BJ (cell line): ENCODE measurements around the gene TNFRSF13B. TPM values are rescaled to one million over a fixed set of nuclear protein-coding genes. Genes with fewer than 3 reads are reported as not detected.

Experiments used
- CTCF ChIA-PET: fragments of 350-600 bp; formaldehyde crosslinking; extraction: SDS; loops from one replicate; lab custom pipeline; 2021; ENCODE audit warnings: antibody characterized with exemption, inconsistent platforms; lab: Yijun Ruan, JAX
- POLR2A ChIA-PET: fragments of 300-600 bp; sonication (Branson Sonifier 250); formaldehyde crosslinking; extraction: SDS; loops from one replicate; lab custom pipeline; 2021; ENCODE audit warnings: antibody characterized with exemption; lab: Charles Lee
- DNase-seq: peaks from one replicate; pipeline ENCODE4 v3.0.0-alpha.2; 2011; ENCODE audit warnings: low read depth
- H3K27me3 ChIP-seq: 2 replicates; pipeline ENCODE4 v1.6.0; 2011; ENCODE audit warnings: low read length; ENCODE audit not compliant: control insufficient read depth, insufficient read depth
- H3K36me3 ChIP-seq: 2 replicates; pipeline ENCODE4 v1.5.1; 2011; ENCODE audit warnings: low read length; ENCODE audit not compliant: control insufficient read depth, insufficient read depth
- H3K4me3 ChIP-seq: 2 replicates; pipeline ENCODE4 v1.5.1; 2011; ENCODE audit warnings: low read depth, mild to moderate bottlenecking, control low read depth, low read length
- polyA plus RNA-seq: library from polyadenylated mRNA; depleted of rRNA; stranded (reverse); fragments of >200 nt; gene quantifications from 2 replicates; pipeline ENCODE4 v1.2.3, GENCODE V29; 2011
- TF ChIP-seq, protein P1 (sequence below): IDR thresholded peaks from 2 replicates; pipeline ENCODE4 v1.5.1; 2011; ENCODE audit warnings: low read depth, mild to moderate bottlenecking, control low read depth, inconsistent platforms, low read length, moderate library complexity; ENCODE audit not compliant: insufficient read depth

TNFRSF13B gene
- polyA plus RNA-seq, 1 experiment: not detected

DNA sequence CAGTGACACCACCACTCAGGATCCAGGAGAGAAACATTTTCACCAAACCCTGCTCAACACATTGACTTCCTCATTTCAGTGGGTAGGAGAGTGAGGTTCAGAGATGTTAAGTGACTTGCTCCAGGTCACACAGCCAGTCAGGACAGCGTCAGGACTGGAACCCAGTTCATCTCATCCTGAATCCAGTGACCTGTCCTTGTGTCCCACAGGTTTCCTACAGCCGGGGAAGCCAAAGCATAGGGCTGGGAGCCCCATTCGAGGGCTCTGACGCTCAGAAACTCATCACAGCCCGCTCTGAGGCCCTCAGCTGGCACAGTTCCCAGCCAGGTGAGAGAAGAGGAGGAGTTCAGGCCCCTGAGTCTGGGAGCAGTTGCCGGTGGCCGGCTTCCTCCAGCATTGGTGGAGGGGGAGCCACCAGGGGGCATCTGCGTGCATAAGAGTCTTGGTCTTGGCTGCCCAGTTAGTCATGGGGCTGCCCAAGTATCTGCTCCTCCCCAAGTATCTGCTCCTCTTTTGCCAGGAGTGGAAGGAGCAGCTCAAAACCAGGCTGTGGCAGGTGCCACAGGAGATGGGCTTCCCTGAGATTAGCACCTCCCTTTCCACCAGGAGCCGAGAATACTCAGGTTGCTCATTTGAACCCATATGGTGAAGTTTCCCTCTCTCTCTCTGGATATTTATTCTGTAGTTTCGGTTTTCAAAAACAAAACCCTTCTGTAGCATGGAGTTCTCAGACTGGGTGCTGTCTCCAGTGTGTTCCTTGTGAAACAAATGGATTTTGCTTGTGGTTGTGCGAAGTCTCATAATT, 56.0 kb downstream of the TNFRSF13B start:
- POLR2A ChIA-PET: no interaction called here
- TF ChIP-seq, protein P1, sequence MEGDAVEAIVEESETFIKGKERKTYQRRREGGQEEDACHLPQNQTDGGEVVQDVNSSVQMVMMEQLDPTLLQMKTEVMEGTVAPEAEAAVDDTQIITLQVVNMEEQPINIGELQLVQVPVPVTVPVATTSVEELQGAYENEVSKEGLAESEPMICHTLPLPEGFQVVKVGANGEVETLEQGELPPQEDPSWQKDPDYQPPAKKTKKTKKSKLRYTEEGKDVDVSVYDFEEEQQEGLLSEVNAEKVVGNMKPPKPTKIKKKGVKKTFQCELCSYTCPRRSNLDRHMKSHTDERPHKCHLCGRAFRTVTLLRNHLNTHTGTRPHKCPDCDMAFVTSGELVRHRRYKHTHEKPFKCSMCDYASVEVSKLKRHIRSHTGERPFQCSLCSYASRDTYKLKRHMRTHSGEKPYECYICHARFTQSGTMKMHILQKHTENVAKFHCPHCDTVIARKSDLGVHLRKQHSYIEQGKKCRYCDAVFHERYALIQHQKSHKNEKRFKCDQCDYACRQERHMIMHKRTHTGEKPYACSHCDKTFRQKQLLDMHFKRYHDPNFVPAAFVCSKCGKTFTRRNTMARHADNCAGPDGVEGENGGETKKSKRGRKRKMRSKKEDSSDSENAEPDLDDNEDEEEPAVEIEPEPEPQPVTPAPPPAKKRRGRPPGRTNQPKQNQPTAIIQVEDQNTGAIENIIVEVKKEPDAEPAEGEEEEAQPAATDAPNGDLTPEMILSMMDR: peak; percentile 70
- H3K4me3 ChIP-seq: no peak overlapping the region
- CTCF ChIA-PET: interaction anchor here (0.6 to 6.3 kb wide), 6 partner anchors 12 to 84 kb away, joined by 4 to 52 read pairs (median 5); no protein-coding TSS in a partner anchor
- H3K27me3 ChIP-seq: peaks cover 7% of the 10 kb centered on the region
- no peaks in the 10 kb centered on the region for H3K36me3 ChIP-seq
- DNase-seq: no peak

DNA sequence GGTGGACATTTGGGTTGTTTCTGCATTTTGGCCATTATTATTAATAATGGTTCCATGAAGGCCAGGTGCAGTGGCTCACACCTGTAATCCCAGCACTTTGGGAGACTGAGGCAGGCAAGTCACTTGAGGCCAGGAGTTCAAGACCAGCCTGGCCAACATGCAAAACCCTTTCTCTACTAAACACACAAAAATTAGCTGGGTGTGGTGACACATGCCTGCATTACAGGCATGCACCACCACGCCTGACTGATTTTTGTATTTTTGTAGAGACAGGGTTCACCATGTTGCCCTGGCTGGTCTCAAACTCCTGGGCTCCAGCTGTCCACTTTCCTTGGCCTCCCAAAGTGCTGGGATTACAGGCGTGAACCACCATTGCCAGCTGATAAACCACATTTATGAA, 58.5 kb downstream of the TNFRSF13B start:
- TF ChIP-seq, protein P1: no peak
- ChIA-PET POLR2A (no interaction called here), CTCF (interaction anchor here (1.1 to 6.3 kb wide), 2 partner anchors 8 to 77 kb away, joined by 3 to 52 read pairs; no protein-coding TSS in a partner anchor)
- Histone ChIP-seq H3K36me3 (no peaks in the 10 kb centered on the region), H3K4me3 (no peak overlapping the region), H3K27me3 (peaks cover 17% of the 10 kb centered on the region)
- no peak for DNase-seq

DNA sequence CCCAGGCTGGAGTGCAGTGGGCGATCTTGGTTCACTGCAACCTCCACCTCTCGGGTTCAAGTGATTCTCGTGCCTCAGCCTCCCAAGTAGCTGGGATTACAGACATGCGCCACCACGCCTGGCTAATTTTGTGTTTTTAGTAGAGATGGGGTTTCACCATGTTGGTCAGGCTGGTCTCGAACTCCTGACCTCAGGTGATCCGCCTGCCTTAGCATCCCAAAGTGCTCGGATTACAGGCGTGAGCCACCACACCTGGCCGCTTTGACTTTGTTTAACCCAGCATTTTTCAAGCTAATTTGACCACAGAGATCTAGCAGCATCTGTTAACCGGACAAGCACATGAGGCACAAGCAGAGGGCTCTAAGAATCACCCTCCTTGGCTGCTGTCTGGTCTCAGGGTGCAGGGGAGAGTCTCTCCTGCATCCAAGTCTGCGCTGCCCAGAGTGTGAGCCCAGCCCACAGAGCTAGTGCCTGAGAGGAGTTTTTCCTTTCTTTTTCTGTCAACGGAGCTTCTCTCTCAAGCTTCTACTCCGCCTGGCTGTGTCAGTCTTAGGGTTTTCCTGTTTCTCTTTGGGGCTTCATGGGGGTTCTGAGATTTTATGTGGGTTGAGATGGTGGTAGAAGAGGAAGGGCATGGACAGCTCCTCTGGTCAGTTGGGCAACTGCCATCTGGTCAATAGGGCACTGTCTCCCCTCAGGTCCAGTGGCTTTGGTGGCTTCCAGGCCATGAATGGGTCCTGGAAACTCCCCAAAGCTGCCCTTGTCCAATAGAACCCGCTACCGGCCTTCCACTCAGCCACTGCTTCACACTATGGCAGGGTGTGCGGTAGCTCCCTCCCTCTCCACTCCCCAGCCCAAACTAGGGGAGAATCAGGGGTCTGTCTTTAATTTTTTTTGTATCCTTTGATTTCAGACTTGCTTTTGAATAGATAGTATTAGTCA, 59.6 kb downstream of the TNFRSF13B start:
- H3K36me3 ChIP-seq: no peaks in the 10 kb centered on the region
- peaks cover 18% of the 10 kb centered on the region for H3K27me3 ChIP-seq
- no peak for DNase-seq
- ChIA-PET POLR2A (no interaction called here), CTCF (interaction anchor here (6.3 kb wide), 1 partner anchor 78 kb away, joined by 52 read pairs; no protein-coding TSS in a partner anchor)
- TF ChIP-seq, protein P1: no peak
- H3K4me3 ChIP-seq: no peak overlapping the region

DNA sequence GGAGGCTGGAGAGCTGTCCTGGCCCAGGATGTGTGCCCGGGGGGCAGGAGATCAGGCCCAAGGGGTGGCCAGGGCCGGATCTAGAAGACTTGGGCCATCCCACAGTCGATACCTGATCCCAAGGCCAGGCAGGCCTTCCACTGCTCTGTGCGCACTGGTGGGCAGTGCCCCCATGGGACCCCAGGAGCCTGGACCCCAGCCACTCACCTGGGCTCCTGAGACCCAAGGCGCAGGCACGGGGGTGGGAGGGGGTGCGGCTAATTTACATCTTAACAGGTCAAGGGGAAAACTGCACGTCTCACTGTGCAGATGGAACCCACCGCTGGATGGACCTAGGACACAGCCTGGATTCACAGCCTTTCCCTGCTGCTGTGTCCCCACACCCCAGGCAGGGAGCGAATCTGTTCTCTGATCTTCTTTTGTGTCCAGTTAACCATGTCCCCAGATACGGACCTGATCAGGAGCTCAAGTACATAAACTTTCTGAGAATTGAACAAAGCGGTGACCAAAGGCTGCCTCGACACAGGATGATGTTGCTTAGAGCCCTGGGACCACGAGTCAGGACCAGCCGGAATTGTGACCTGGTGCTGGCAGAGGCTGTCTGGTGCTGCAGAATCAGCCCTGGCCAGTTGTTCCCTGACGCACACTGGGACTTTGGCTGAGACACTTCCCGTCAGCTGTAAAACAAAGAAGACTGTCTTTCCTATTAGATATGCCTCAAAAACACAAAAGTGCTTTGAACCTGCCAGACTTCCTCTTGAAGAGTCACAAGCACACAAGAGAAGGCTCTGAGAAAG, 60.6 kb downstream of the TNFRSF13B start:
- no peak for DNase-seq
- POLR2A ChIA-PET: no interaction called here

More for the DNA sequence above, 60.6 kb downstream of the TNFRSF13B start:
- CTCF ChIA-PET: interaction anchor here (6.3 kb wide), 1 partner anchor 79 kb away, joined by 52 read pairs; no protein-coding TSS in a partner anchor
- TF ChIP-seq, protein P1: no peak
- Histone ChIP-seq H3K4me3 (no peak overlapping the region), H3K27me3 (peaks cover 18% of the 10 kb centered on the region), H3K36me3 (no peaks in the 10 kb centered on the region)
